Measurements from ENCODE around the gene TMIGD1. TPM values are rescaled to one million over a fixed set of nuclear protein-coding genes. Genes with fewer than 3 reads are reported as not detected.

TMIGD1 gene
- total RNA-seq, 2 experiments from 2014 or later = not detected

- Mint-ChIP-seq H3K9me3 (no peaks in the 10 kb centered on the region), H3K36me3 (ENCODE audit: low read depth) (peaks cover 14% of the 10 kb centered on the region), H3K27me3 (no peaks in the 10 kb centered on the region), H3K4me3 (peak overlapping the region; percentile 62), H3K27ac (no peak overlapping the region), H3K4me1 (peaks cover 22% of the 10 kb centered on the region)
- ChIA-PET CTCF (interaction anchor here (0.9 to 2.3 kb wide), 7 partner anchors 8 to 188 kb away, joined by 3 to 33 read pairs (median 4); no protein-coding TSS in a partner anchor), POLR2A (interaction anchor here (1.0 to 2.7 kb wide), 19 partner anchors 13 to 361 kb away, joined by 3 to 25 read pairs (median 6); partner anchors contain the start of genes NSRP1 and TMIGD1)
- no peak for DNase-seq
These were observed 41.5 kb downstream of the TMIGD1 start for GRCh38 chr17:30292286-30292858.

GRCh38 chr17:30291543-30292285 lies 42.1 kb downstream of the TMIGD1 start, which contains the start of gene BLMH:
Gene BLMH, minus strand, starts transcription at chr17:30291944. Its CDS starts 125 bp downstream, at chr17:30291819.
- peak within 1 kb of the TSS; percentile 83 for H3K27ac Mint-ChIP-seq
- ChIA-PET POLR2A (interaction anchor here (0.7 to 2.7 kb wide), 28 partner anchors 9 to 532 kb away, joined by 3 to 25 read pairs (median 4); partner anchors contain the start of genes CPD, CRLF3, NSRP1 and SSH2), CTCF (interaction anchor here (0.7 to 2.3 kb wide), 11 partner anchors 9 to 187 kb away, joined by 3 to 33 read pairs (median 4); partner anchors contain the start of gene GOSR1)
- H3K4me3 Mint-ChIP-seq = peak within 1 kb of the TSS; percentile 86
- no peaks in the 10 kb centered on the region for H3K9me3 Mint-ChIP-seq
- DNase-seq = peak; percentile 87
- peaks cover 22% of the 10 kb centered on the region for H3K4me1 Mint-ChIP-seq
- peaks cover 21% of the 10 kb centered on the region for H3K36me3 Mint-ChIP-seq (ENCODE audit: low read depth)
- no peaks in the 10 kb centered on the region for H3K27me3 Mint-ChIP-seq

DNA sequence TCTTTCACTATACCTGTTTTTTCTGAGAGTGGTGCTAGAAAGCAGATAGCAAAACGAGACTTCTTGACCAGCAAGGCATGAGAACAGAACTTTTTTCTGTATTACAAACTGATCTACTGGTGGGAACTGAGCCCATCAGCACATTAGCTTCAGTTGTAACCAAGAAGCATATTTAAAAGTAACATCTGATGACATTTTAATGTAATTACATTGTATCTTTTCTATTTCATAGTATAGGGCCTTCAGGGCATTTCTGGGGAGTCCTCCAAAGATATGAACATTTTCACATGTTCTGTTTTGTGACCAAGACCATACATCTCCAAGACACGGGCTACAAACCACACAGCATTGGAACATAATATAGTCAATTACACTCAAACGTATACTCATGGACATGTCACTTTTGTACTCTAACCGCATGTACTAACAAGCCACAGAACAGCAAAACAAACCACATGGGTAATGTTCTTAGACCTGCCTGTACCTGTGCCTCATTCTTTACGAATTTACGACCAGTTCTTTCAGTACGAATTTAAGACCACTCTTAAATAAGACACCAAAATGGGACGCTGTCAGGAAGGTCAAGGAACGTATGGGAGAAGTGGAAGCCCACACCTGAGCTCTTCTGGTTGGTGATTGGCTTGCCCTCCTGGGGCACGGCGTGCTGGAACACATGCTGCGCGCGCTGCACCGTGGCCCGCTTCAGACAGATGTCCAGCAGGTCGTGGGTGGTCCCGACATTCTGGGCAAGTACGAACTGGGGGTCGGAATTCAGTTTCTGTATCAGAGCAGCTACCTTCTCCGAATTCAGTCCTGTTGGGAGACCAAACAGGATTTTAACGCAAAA lies 42.9 kb downstream of the TMIGD1 start:
- DNase-seq = peak; percentile 43
- Mint-ChIP-seq H3K27me3 (no peaks in the 10 kb centered on the region), H3K4me3 (peak overlapping the region; percentile 86), H3K4me1 (peaks cover 22% of the 10 kb centered on the region), H3K9me3 (no peaks in the 10 kb centered on the region), H3K36me3 (ENCODE audit: low read depth) (peaks cover 28% of the 10 kb centered on the region), H3K27ac (peak overlapping the region; percentile 83)
- POLR2A ChIA-PET = interaction anchor here (0.7 to 2.7 kb wide), 22 partner anchors 8 to 533 kb away, joined by 3 to 25 read pairs (median 4); partner anchors contain the start of genes CPD, CRLF3, NSRP1 and SSH2
- CTCF ChIA-PET = interaction anchor here (0.7 to 2.3 kb wide), 10 partner anchors 10 to 186 kb away, joined by 3 to 33 read pairs (median 4); partner anchors contain the start of gene GOSR1

DNA sequence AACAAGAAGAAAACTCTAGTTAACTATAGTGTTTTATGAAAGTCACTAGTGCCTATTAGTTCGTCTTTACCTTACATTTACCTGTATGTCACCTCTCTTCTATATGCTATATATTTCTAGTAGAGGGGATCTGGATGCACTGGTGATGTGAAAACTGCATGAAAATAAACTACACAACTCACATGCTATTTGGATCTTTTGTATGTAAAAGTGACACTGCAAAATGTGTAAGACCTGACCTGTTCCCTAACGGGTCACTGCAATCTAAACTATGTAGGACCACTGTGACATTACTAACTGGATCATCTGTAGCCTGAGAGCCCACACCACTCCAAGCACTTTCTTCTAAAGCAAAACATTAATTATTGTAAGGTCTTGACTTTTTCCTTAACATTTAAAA lies 43.8 kb downstream of the TMIGD1 start:
- DNase-seq = no peak
- Mint-ChIP-seq H3K9me3 (no peaks in the 10 kb centered on the region), H3K4me3 (peak overlapping the region; percentile 86), H3K36me3 (ENCODE audit: low read depth) (peaks cover 32% of the 10 kb centered on the region), H3K27me3 (no peaks in the 10 kb centered on the region), H3K27ac (no peak overlapping the region), H3K4me1 (peaks cover 22% of the 10 kb centered on the region)
- ChIA-PET POLR2A (interaction anchor here (2.7 kb wide), 2 partner anchors 11 to 37 kb away, joined by 8 to 15 read pairs; no protein-coding TSS in a partner anchor), CTCF (interaction anchor here (1.0 kb wide), 1 partner anchor 185 kb away, joined by 3 read pairs; no protein-coding TSS in a partner anchor)

GRCh38 chr17:30279156-30279555 lies 54.7 kb downstream of the TMIGD1 start:
- CTCF ChIA-PET = interaction anchor here (1.1 to 3.7 kb wide), 3 partner anchors 13 to 154 kb away, joined by 3 to 13 read pairs (median 4); partner anchors contain the start of gene BLMH
- peaks cover 45% of the 10 kb centered on the region for H3K36me3 Mint-ChIP-seq (ENCODE audit: low read depth)
- POLR2A ChIA-PET = interaction anchor here (2.0 kb wide), 1 partner anchor 12 kb away, joined by 8 read pairs; the partner anchor contains the start of gene BLMH
- H3K4me1 Mint-ChIP-seq = no peaks in the 10 kb centered on the region
- H3K27ac Mint-ChIP-seq = no peak overlapping the region
- H3K9me3 Mint-ChIP-seq = no peaks in the 10 kb centered on the region
- no peak for DNase-seq
- no peak overlapping the region for H3K4me3 Mint-ChIP-seq
- no peaks in the 10 kb centered on the region for H3K27me3 Mint-ChIP-seq

DNA sequence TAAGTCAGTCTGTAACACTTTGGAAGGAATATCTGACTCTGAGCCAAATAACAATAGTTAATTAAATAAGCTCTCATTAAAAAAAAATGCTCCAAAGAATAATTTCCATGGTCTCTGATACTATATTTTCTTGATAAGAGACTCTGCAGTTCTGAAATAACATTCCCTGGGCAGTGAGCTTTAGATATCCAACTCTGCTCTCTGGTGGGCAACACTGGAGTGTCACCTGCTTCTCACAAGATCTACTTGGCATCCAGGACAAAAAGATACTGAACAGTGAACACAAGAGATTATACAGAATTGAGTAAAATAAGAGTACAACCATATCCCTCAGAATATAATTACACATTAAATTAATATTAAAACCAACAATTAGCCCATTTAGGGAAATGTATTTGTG lies 55.8 kb downstream of the TMIGD1 start:
- no peak for DNase-seq
- Mint-ChIP-seq H3K4me1 (no peaks in the 10 kb centered on the region), H3K9me3 (no peaks in the 10 kb centered on the region), H3K36me3 (ENCODE audit: low read depth) (peaks cover 49% of the 10 kb centered on the region), H3K27me3 (no peaks in the 10 kb centered on the region), H3K4me3 (no peak overlapping the region), H3K27ac (no peak overlapping the region)
- ChIA-PET CTCF (interaction anchor here (0.7 to 3.7 kb wide), 3 partner anchors 58 to 173 kb away, joined by 3 to 13 read pairs (median 5); no protein-coding TSS in a partner anchor), POLR2A (no interaction called here)

GRCh38 chr17:30275911-30276310 lies 57.9 kb downstream of the TMIGD1 start:
- H3K9me3 Mint-ChIP-seq = no peaks in the 10 kb centered on the region
- H3K27me3 Mint-ChIP-seq = no peaks in the 10 kb centered on the region
- ChIA-PET POLR2A (no interaction called here), CTCF (no interaction called here)
- H3K4me1 Mint-ChIP-seq = no peaks in the 10 kb centered on the region
- peaks cover 58% of the 10 kb centered on the region for H3K36me3 Mint-ChIP-seq (ENCODE audit: low read depth)
- no peak overlapping the region for H3K4me3 Mint-ChIP-seq
- no peak overlapping the region for H3K27ac Mint-ChIP-seq
- DNase-seq = no peak

GRCh38 chr17:30274887-30275286 lies 59.0 kb downstream of the TMIGD1 start:
- POLR2A ChIA-PET = no interaction called here
- peaks cover 59% of the 10 kb centered on the region for H3K36me3 Mint-ChIP-seq (ENCODE audit: low read depth)
- no peak overlapping the region for H3K27ac Mint-ChIP-seq
- no peaks in the 10 kb centered on the region for H3K4me1 Mint-ChIP-seq
- H3K9me3 Mint-ChIP-seq = no peaks in the 10 kb centered on the region
- no peak for DNase-seq
- no peak overlapping the region for H3K4me3 Mint-ChIP-seq
- no peaks in the 10 kb centered on the region for H3K27me3 Mint-ChIP-seq
- CTCF ChIA-PET = interaction anchor here (0.8 kb wide), 1 partner anchor 17 kb away, joined by 3 read pairs; the partner anchor contains the start of gene BLMH

DNA sequence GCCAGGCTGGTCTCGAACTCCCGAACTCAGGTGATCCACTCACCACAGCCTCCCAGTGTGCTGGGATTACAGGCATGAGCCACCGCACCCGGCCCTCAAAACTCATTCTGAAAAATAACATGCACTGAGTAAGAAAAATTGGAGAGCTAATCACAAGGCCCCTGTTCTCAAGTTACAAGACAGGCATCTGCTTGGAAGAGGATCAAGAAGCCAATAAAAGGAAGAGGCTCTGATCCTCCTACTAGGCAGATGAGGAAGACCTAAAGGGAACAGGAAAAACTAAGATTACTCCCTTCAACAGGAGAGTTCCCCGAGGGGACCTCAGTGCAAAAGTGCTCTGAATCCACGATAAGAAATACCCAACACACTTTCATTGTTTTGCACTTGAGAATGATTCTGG lies 60.5 kb downstream of the TMIGD1 start:
- ChIA-PET CTCF (interaction anchor here (0.7 kb wide), 1 partner anchor 179 kb away, joined by 4 read pairs; no protein-coding TSS in a partner anchor), POLR2A (no interaction called here)
- H3K4me3 Mint-ChIP-seq = no peak overlapping the region
- H3K4me1 Mint-ChIP-seq = no peaks in the 10 kb centered on the region
- DNase-seq = no peak
- H3K27ac Mint-ChIP-seq = no peak overlapping the region
- no peaks in the 10 kb centered on the region for H3K9me3 Mint-ChIP-seq
- peaks cover 63% of the 10 kb centered on the region for H3K36me3 Mint-ChIP-seq (ENCODE audit: low read depth)
- H3K27me3 Mint-ChIP-seq = no peaks in the 10 kb centered on the region

- no peak overlapping the region for H3K4me3 Mint-ChIP-seq
- H3K36me3 Mint-ChIP-seq (ENCODE audit: low read depth) = peaks cover 68% of the 10 kb centered on the region
These were observed 62.8 kb downstream of the TMIGD1 start for GRCh38 chr17:30271102-30271501.

GRCh38 chr17:30267625-30268024 lies 66.2 kb downstream of the TMIGD1 start:
- POLR2A ChIA-PET = interaction anchor here (1.7 kb wide), 1 partner anchor 24 kb away, joined by 4 read pairs; the partner anchor contains the start of gene BLMH

More at GRCh38 chr17:30271102-30271501, 62.8 kb downstream of the TMIGD1 start:
- Mint-ChIP-seq H3K27ac (no peak overlapping the region), H3K9me3 (no peaks in the 10 kb centered on the region), H3K27me3 (no peaks in the 10 kb centered on the region), H3K4me1 (no peaks in the 10 kb centered on the region)
- ChIA-PET CTCF (no interaction called here), POLR2A (no interaction called here)
- DNase-seq = no peak

More at GRCh38 chr17:30267625-30268024, 66.2 kb downstream of the TMIGD1 start:
- no peak for DNase-seq
- Mint-ChIP-seq H3K36me3 (ENCODE audit: low read depth) (peaks cover 64% of the 10 kb centered on the region), H3K4me3 (no peak overlapping the region), H3K27ac (no peak overlapping the region), H3K4me1 (no peaks in the 10 kb centered on the region), H3K27me3 (no peaks in the 10 kb centered on the region), H3K9me3 (no peaks in the 10 kb centered on the region)
- CTCF ChIA-PET = interaction anchor here (1.2 to 2.5 kb wide), 2 partner anchors 69 to 163 kb away, joined by 3 to 7 read pairs; no protein-coding TSS in a partner anchor

All from activated CD4-positive, alpha-beta memory T cell treated with anti-CD3 and anti-CD28 coated beads, Interleukin-2, amount 10 ng/mL, durations not matched to agents 7 days and 5 days (primary cell).